ENCODE results near the gene SLC39A9.
"Not testable (repeated sequence)": the region's sequence is repeated elsewhere in the genome, so short reads cannot be mapped to it uniquely, and the experiment has no call there.

SLC39A9 gene

GRCh38 chr14:69471436-69471835, 72.9 kb downstream of the SLC39A9 start:
- TF ChIP-seq CTCF (IDR thresholded peaks at IDR 0.05; ENCODE audit: insufficient read depth, low read depth, low read length, missing control alignments) = no peak
- H3K4me3 ChIP-seq (ENCODE audit: low read depth, low read length) = no peak overlapping the region
- DNase-seq (ENCODE audit: low read depth) = no peak

GRCh38 chr14:69471916-69472315, 73.4 kb downstream of the SLC39A9 start:
- no peak for DNase-seq (ENCODE audit: low read depth)
- H3K4me3 ChIP-seq (ENCODE audit: low read depth, low read length) = no peak overlapping the region
- TF ChIP-seq CTCF (IDR thresholded peaks at IDR 0.05; ENCODE audit: insufficient read depth, low read depth, low read length, missing control alignments) = no peak

GRCh38 chr14:69473260-69473659, 74.8 kb downstream of the SLC39A9 start:
- no peak for DNase-seq (ENCODE audit: low read depth)
- H3K4me3 ChIP-seq (ENCODE audit: low read depth, low read length) = no peak overlapping the region
- no peak for TF ChIP-seq CTCF (IDR thresholded peaks at IDR 0.05; ENCODE audit: insufficient read depth, low read depth, low read length, missing control alignments)

GRCh38 chr14:69473946-69474345, 75.5 kb downstream of the SLC39A9 start:
- no peak for DNase-seq (ENCODE audit: low read depth)
- no peak overlapping the region for H3K4me3 ChIP-seq (ENCODE audit: low read depth, low read length)
- no peak for TF ChIP-seq CTCF (IDR thresholded peaks at IDR 0.05; ENCODE audit: insufficient read depth, low read depth, low read length, missing control alignments)

GRCh38 chr14:69475194-69475818, 76.8 kb downstream of the SLC39A9 start:
- no peak overlapping the region for H3K4me3 ChIP-seq (ENCODE audit: low read depth, low read length)
- TF ChIP-seq CTCF (IDR thresholded peaks at IDR 0.05; ENCODE audit: insufficient read depth, low read depth, low read length, missing control alignments) = peak; percentile 43
- peak; percentile 57 for DNase-seq (ENCODE audit: low read depth)

GRCh38 chr14:69476824-69477450, 78.4 kb downstream of the SLC39A9 start:
- H3K4me3 ChIP-seq (ENCODE audit: low read depth, low read length) = not testable (repeated sequence)

GRCh38 chr14:69478055-69478454, 79.6 kb downstream of the SLC39A9 start:
- not testable (repeated sequence) for H3K4me3 ChIP-seq (ENCODE audit: low read depth, low read length); DNase-seq (ENCODE audit: low read depth)

More at GRCh38 chr14:69476824-69477450, 78.4 kb downstream of the SLC39A9 start:
- peak; percentile 24 for DNase-seq (ENCODE audit: low read depth)

GRCh38 chr14:69479696-69480095, 81.2 kb downstream of the SLC39A9 start:
- DNase-seq (ENCODE audit: low read depth) = no peak
- no peak for TF ChIP-seq CTCF (IDR thresholded peaks at IDR 0.05; ENCODE audit: insufficient read depth, low read depth, low read length, missing control alignments)
- no peak overlapping the region for H3K4me3 ChIP-seq (ENCODE audit: low read depth, low read length)

Data from GM12865 (cell line).